Sigmoid colon (tissue), 4 donors: Measurements from ENCODE around the gene MYO18B.

Experiments
- CTCF ChIP-seq, 4 experiments: fragments of 450-650 bp in 3 of 4; fragments of 200-600 bp in 1 of 4; IDR thresholded peaks; one replicate each; pipeline ENCODE4 v1.5.1; 2016 to 2019; ENCODE audit warnings: antibody characterized with exemption in 4 of 4, mild to moderate bottlenecking in 3 of 4, moderate library complexity in 2 of 4
- EP300 ChIP-seq, 4 donors: sonication (generic); formaldehyde crosslinking; IDR thresholded peaks; one replicate each; pipeline ENCODE4 v1.6.1; 2017; ENCODE audit warnings: antibody characterized with exemption in 4 of 4
- POLR2A ChIP-seq, 2 donors: fragments of 450-650 bp; IDR thresholded peaks; one replicate each; pipeline ENCODE4 v1.6.1; 2016; ENCODE audit warnings: antibody characterized with exemption in 2 of 2, mild to moderate bottlenecking in 2 of 2, moderate library complexity in 2 of 2

- TF ChIP-seq CTCF (IDR thresholded peaks at IDR 0.05) = no peak
- no peak for TF ChIP-seq POLR2A (IDR thresholded peaks at IDR 0.05)
- no peak for TF ChIP-seq EP300 (IDR thresholded peaks at IDR 0.05)
These were observed 169.4 kb downstream of the MYO18B start for GRCh38 chr22:25911243-25911972.
